Fibroblast of skin of back (primary cell): ENCODE results near the gene FAT1.
"Not testable (repeated sequence)": the region's sequence is repeated elsewhere in the genome, so short reads cannot be mapped to it uniquely, and the experiment has no call there.

Experiments
- DNase-seq: peaks from one replicate; pipeline ENCODE4 v3.0.0-alpha.2; 2013

Gene FAT1

DNA sequence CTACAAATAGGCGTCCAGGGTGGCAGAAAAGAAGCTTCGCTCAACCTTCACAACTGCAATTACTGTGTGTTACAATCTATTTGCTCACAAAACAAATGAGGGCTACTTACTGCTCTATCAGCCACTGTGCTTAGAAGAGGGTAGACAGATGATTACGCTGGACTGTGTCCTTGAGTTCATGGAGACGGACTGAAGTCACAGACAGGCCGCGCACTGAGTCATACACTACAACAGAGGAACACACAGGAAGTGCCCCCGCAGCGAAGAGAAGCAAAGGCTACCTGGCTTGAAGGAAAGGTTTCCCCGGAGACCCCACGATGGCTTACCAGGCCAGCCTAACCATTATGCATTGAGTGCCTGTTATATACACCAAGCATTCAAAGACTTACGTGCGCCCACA is 25.6 kb downstream of the FAT1 start:
- no peak for DNase-seq

DNA sequence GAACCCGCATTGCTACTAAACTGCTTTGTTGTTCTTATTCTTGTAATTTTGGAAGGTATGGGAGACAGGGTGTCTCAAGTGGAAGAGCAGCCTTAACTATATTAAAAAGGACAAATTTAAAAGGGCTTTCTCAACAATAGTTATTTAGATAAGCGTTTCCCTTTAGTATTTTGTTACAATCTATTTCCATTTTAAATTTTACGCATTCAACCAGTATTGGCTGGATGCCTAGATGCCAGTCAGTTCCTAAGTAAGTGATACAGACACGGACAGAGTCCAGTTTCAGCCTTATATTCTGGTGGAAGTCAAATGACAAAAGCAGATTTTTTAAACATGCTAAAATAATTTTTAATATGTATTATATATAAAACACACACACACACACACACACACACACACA is 28.3 kb downstream of the FAT1 start:
- no peak for DNase-seq

DNA sequence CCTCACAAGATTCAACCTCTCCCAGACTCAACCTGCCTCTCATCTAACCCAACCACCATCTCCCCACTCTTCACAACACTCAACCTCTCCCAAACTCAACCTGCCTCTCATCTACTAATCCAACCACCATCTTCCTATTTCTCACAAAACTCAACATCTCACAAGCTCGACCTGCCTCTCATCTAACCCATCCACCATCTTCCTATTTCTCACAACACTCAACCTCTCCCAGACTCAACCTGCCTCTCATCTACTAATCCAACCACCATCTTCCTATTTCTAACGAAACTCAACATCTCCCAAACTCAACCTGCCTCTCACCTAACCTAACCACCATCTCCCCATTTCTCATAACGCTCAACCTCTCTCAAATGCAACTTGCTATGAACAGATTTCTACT is 29.8 kb downstream of the FAT1 start:
- DNase-seq = no peak

DNA sequence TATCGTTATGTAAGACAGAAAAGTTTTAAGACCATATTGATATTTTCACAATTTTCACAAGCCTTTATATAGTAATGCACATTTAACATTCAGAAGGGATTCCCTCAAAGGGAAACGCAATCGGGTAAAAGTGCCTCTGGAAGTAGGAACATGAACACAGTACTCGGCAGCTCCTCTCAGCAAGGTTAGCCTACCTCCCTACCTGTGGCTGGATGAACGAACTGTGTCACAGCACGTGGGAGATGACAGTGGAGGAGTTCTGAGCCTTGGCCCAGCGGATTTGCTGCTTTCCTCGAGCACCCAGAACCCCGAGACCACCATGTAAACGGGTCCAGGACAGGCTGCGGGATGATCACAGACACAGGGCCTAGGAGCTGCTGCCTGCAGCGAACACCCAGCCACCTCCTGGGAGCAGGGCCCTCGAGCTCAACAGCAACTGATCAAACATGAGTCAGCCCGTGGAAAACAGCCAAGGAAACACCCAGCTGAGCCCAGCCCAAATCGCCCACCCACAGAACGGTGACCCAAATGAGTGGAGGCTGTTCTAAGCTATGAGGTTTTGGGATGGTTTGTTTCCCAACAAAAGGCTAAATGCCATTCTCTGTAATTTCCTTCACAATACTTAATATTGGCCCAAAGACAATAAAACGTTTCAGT is 30.4 kb downstream of the FAT1 start:
- peak; percentile 85 for DNase-seq

GRCh38 chr4:186691396-186691795 is 32.3 kb downstream of the FAT1 start:
- no peak for DNase-seq

DNA sequence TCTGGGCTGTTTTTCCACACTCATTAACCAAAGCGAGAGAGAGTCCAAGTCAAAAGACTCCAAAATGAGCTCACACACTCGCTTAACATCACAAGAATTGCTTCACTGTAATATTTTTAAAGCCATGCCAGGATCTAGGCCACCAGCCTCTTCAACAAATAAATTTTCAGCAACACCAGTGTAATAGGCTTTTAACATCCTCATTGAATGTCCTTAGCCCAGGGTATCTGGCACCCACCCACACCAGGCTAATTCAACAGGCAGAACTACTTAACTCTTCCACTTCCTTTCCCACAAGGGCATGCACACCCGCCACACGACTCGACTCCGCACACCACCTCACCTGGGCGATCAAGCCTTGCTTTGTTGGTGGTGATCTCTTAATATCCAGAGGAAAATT is 34.2 kb downstream of the FAT1 start:
- DNase-seq = no peak

DNA sequence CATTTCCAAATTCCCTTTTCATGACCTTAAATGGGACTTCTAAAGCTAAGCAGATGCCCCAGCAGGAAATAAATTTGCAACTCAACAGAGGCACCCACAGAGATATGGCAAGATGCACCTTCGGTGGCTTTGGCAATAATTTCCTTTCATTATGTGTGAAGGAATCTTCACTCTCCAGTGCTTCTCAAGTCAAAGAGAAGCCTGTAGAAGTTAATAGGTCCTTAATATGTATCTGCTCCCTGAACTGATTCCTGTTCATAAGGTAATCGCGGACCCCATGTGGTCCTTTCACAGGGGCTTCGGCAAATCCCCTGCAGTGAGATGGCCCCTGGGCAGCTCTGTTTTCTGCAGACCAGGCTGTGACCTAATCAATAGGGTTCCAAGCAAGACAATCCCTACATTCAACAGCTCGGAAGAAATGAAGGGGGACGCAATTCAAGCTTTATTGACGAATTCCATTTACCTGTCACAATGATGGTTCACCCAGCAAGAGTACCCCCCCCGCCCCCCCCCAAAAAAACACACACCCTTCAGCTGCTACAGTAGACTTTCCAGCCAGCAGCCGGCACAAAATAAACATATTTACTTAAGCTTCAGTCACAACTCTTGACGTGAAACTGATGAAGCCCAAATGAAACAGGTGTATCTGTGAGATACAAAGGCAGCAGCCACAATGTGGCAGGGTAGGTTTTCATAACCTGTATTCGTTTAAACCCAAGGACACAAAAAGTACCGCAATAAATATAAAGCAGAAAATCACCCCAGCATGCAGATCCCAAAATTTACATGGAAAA is 35.3 kb downstream of the FAT1 start:
- no peak for DNase-seq

DNA sequence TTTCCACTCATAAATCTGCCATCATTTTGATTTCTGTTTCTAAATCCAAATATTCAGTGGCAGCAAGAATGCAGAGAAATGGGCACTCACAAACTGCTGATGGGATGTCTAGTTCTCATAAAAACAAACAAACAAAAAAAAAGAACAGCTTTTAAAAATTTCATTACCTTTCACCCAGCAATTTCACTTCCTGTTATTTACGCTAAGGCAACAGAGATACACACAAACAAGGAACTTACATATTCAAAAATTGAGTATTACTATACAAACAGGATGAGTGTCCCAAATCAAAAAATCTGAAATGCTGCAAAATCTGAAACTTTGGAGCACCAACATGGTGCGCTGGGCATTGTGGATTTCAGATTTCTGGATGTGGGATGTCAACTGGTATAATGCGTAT is 36.4 kb downstream of the FAT1 start:
- no peak for DNase-seq

DNA sequence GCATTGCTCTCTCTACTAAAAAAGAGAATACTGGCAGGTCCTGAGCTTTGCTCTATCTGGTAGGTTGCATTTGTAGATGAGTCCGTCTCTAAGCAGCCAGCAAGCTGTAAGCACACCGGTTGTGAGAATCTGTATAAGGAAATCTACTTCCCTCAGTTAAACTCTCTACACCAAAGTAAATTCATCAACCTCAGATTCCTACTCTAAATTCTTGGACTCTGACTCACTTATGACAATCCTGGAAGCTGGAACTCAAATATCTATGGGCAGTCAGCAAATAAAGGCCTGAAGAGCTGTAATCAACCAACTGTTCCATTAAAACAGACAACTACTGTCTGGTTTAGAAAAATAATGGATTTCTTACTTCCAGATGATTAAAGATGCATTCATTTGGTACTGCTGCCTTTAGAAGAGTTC is 37.9 kb downstream of the FAT1 start:
- DNase-seq = peak; percentile 95

DNA sequence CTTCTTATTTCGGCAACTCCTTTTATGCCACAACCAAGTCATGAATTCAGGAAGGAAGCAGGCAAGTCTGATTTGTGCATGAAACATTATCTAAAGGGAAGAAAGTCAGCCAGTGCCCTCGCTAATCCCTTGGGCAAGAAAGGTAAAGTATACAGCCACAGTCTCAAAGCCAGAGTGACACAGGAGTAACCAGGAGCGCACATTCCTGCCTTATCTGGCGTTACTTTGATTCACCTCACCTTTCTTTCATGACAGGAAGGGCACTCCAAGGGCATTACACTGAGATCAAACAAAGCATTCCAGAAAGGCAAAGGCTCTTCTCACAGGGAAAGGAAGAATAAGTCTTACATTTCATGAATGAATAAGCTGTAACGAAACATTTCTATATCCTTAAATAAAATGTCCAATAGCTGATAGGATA is 38.8 kb downstream of the FAT1 start:
- no peak for DNase-seq

GRCh38 chr4:186684220-186684619 is 39.4 kb downstream of the FAT1 start:
- DNase-seq = no peak

- no peak for DNase-seq
Measured at GRCh38 chr4:186680641-186681040, 43.0 kb downstream of the FAT1 start.

- peak; percentile 96 for DNase-seq
Measured at GRCh38 chr4:186676531-186677161, 47.0 kb downstream of the FAT1 start.

DNA sequence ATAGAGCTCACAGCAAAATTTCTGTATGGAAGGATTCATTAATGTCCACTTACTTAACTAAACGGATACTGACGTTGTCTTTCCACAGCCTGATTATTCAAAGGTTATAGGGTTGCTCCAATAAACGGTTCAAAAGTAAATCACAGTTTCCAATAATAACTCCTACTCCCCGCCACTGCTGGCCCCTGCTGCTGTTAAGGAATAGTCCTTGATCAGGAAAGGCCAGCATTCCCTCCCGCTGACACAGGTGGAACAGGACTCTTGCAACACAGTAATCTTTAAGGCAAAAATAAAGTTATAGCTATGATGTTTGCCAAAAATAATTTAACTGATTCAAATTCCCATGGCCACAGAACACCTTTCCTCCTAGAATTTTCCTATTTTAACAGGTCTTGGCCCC is 53.9 kb downstream of the FAT1 start:
- no peak for DNase-seq

- DNase-seq = peak; percentile 83
Measured at GRCh38 chr4:186669159-186669731, 54.4 kb downstream of the FAT1 start.

DNA sequence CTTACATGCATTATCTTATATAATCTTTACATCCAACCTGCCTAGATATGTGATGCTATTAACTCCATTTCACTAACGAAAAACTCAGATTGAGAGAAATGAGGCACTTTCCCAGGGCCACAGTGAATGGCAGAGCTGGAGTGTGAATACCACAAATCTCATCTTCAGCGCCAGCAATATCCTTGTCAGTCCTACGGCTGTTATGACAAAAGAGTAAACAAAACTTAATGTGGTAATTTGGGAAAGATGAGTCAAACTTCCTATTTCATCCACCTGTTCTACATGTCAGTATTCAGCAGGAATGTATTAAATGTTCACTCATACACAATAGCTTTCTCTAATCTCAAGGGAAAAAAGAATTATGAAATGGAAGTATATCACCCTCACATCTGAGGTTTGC is 56.9 kb downstream of the FAT1 start:
- no peak for DNase-seq

GRCh38 chr4:186666252-186666651 is 57.4 kb downstream of the FAT1 start:
- no peak for DNase-seq

DNA sequence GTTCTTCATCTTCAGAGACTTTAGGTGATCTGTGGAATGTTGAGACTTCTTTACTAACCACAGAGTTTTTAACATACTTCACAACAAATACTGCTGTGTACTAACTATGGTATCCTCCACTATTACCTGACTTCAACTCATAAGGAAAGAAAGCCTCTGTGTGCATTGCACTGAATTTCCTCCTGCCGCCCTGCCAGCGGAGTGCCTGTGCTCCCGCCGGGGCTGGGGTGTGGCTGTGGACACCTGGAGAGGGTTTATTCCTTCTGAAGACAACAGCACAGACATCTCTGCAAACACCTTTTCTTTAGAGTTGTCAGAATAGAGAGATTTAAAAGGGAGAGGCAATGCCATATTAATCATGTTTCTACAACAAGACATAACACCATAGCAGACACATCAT is 63.3 kb downstream of the FAT1 start:
- no peak for DNase-seq

- DNase-seq = no peak
Measured at GRCh38 chr4:186659935-186660334, 63.7 kb downstream of the FAT1 start.

DNA sequence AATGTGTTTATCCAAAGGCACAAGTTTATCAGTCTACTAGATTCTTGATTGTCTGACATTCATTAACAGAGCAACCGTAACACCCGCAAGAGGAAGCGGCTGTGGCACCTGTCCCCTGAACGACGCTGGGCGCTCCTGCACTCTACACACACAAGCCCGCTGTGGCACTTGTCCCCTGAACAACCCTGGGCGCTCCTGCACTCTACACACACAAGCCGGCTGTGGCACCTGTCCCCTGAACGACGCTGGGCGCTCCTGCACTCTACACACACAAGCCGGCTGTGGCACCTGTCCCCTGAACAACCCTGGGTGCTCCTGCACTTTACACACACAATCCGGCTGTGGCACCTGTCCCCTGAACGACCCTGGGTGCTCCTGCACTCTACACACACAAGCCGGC is 64.2 kb downstream of the FAT1 start:
- DNase-seq = not testable (repeated sequence)

DNA sequence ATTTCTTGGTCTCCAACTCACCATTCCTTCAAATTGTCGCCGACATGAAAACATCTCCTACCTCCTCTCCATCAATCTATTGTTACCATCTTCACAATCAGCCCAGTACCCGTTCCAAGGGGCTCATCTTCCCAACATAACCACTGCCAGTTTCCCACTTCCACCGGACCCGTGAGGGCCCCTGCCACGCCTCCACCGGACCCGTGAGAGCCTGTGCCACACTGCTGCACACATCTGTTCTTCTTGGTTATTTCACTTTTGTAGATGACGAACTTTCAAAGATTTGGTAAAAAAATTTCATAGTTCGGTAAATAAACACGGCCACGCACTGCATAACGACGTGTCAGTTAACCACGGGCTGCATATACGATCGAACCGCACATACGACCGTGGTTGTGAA is 65.0 kb downstream of the FAT1 start:
- no peak for DNase-seq

- peak; percentile 38 for DNase-seq
Measured at GRCh38 chr4:186657764-186658163, 65.9 kb downstream of the FAT1 start.

GRCh38 chr4:186653969-186654368 is 69.7 kb downstream of the FAT1 start:
- no peak for DNase-seq

DNA sequence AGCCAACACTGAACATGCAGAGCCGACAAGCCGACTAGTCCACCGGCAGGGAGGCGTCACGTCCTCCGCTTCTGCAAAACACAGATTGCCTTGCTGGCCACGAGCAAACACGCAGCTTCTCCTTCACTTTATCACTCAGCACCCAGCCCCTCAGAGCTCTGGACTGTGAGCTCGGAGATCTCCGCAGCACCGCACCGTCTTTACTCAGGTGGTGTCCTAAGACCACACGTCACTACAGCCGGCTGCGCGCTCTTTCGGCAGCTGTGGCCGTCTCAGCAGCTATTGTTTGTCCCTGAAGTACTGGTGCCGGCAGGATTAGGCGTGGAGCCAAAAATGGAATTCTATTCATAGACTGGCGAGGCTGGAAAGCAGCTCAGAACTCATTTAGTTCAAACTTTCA is 72.0 kb downstream of the FAT1 start:
- peak; percentile 51 for DNase-seq
